Ectodermal cell (in vitro differentiated cells): ENCODE results near the gene PRKCH.

ENCODE experiments used
- H3K27ac ChIP-seq: 2 replicates; pipeline ENCODE4 v1.7.0; 2013; ENCODE audit warnings: mild to moderate bottlenecking, low read depth, low read length; ENCODE audit not compliant: insufficient read depth, poor library complexity, severe bottlenecking
- H3K27me3 ChIP-seq: 2 replicates; pipeline ENCODE4 v1.7.0; 2013; ENCODE audit warnings: mild to moderate bottlenecking, low read length; ENCODE audit not compliant: insufficient read depth, control insufficient read depth, poor library complexity, severe bottlenecking
- H3K36me3 ChIP-seq: one replicate; pipeline ENCODE4 v1.7.0; 2013; ENCODE audit warnings: low read length; ENCODE audit not compliant: control insufficient read depth, insufficient read depth
- H3K4me1 ChIP-seq: one replicate; pipeline ENCODE4 v1.7.0; 2013; ENCODE audit warnings: low read length; ENCODE audit not compliant: control insufficient read depth, insufficient read depth
- H3K4me3 ChIP-seq: 2 replicates; pipeline ENCODE4 v1.7.0; 2013; ENCODE audit warnings: low read depth, low read length, control low read depth; ENCODE audit not compliant: insufficient read depth
- H3K9me3 ChIP-seq: 2 replicates; pipeline ENCODE4 v1.7.0; 2013; ENCODE audit warnings: mild to moderate bottlenecking, low read length, moderate library complexity; ENCODE audit not compliant: control insufficient read depth
- WGBS, 2 experiments: methylation state at CpG; one replicate each; pipeline ENCODE4 v1.1.7; 2013; ENCODE audit warnings: missing lambda C conversion rate in 2 of 2; 5-methylcytosine and 5-hydroxymethylcytosine counted together

Gene PRKCH

GRCh38 chr14:61386173-61386772, 64.9 kb downstream of the PRKCH start:
- no peaks in the 10 kb centered on the region for H3K4me1 ChIP-seq
- H3K9me3 ChIP-seq, result no peaks in the 10 kb centered on the region
- H3K27ac ChIP-seq, result no peak overlapping the region
- WGBS, 2 experiments, result 91 to 94% methylated on average over 9 of the region's 9 CpGs
- H3K27me3 ChIP-seq, result no peaks in the 10 kb centered on the region
- H3K36me3 ChIP-seq, result no peaks in the 10 kb centered on the region
- no peak overlapping the region for H3K4me3 ChIP-seq

- Histone ChIP-seq H3K27ac (no peak overlapping the region), H3K36me3 (no peaks in the 10 kb centered on the region), H3K27me3 (no peaks in the 10 kb centered on the region), H3K9me3 (no peaks in the 10 kb centered on the region), H3K4me1 (no peaks in the 10 kb centered on the region), H3K4me3 (no peak overlapping the region)
- 77 to 79% methylated on average over 4 of the region's 4 CpGs for WGBS, 2 experiments
Measured at GRCh38 chr14:61387076-61387475, 65.7 kb downstream of the PRKCH start.

DNA sequence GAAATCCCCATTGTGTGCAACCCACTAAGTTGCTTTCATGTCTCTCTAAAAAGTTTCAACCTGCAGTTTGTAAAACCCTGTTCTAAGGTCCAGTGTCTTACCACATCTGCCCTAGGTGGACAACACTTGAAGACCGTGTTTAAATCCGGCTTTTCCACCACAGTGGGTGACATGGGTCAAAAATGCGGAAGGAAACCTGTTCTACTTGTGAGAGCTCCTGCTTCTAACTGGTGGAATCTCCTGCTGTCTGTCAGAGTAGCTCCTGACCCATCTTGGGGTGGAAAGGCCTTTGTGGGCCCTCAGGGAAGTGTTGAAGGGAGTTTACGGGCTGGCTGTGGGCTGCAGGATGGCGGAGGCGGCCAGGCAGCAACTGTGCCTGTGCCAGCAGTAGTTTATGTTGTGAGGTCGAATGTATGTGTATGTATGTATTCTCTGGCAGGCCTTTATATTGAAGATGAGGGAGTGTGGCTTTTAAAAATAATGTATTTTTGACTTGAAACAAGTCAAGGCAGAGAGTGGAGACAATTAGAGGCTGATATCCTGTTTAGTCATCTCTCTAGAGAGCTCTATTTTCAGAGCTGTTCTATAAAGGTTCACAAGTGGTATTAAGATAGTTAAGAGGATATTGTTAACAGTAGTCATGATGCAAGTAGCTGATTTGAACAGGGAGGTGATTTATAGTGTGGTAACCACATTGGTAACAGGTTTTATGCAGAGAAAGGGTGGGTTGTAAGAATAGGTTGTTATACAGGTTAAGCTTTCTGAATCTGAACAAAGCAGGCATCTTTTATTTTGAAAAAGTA, 67.0 kb downstream of the PRKCH start:
- WGBS, 2 experiments, result 93 to 94% methylated on average over 7 of the region's 7 CpGs
- H3K27me3 ChIP-seq, result no peaks in the 10 kb centered on the region
- H3K4me3 ChIP-seq, result no peak overlapping the region
- H3K36me3 ChIP-seq, result no peaks in the 10 kb centered on the region
- no peaks in the 10 kb centered on the region for H3K4me1 ChIP-seq
- no peaks in the 10 kb centered on the region for H3K9me3 ChIP-seq
- no peak overlapping the region for H3K27ac ChIP-seq

DNA sequence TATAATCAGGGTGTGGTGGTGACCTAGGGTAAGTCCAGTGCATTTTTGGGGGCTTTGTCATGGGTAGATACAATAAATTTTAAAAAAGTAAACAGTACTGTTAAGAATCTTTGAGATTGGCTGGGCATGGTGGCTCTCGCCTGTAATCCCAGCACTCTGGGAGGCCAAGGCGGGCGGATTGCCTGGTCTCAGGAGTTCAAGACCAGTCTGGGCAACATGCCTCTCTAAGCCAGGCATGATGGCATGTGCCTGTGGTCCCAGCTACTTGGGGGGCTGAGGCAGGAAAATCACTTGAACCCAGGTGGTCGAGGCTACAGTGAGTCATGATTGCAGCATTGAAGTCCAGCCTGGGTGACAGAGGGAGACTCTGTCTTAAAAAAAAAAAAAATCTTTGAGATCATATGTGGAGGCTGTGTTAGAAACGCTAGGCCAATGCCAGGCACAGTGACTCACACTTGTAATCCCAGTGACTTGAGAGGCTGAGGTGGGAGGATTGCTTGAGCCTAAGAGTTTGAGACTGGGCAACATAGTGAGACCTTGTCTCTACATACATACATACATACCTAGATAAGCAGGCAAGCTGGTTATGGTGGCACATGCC, 67.7 kb downstream of the PRKCH start:
- 94 to 96% methylated on average over 5 of the region's 5 CpGs for WGBS, 2 experiments

DNA sequence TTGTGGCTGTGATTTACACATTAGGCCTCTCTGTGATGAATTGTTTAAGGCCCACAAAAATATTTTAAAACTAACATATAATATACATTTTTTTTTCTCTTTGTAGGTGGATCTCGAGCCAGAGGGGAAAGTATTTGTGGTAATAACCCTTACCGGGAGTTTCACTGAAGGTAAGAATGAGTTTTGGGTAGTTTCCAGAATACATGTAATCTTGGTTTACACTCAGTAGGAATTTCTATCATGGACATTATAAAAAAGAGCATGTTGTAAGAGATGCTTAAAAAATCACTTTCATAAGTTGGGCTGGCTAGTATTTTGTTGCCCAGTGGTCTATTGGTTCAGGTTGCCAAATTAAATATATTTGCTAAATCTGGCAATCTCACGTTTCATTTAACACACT, 69.7 kb downstream of the PRKCH start:
- no peaks in the 10 kb centered on the region for H3K36me3 ChIP-seq
- no peak overlapping the region for H3K27ac ChIP-seq
- H3K27me3 ChIP-seq, result no peaks in the 10 kb centered on the region
- H3K4me1 ChIP-seq, result no peaks in the 10 kb centered on the region
- 89 to 90% methylated on average over 3 of the region's 3 CpGs for WGBS, 2 experiments
- H3K4me3 ChIP-seq, result no peak overlapping the region
- no peaks in the 10 kb centered on the region for H3K9me3 ChIP-seq

More for the DNA sequence above, 67.7 kb downstream of the PRKCH start:
- Histone ChIP-seq H3K4me3 (no peak overlapping the region), H3K9me3 (no peaks in the 10 kb centered on the region), H3K27ac (no peak overlapping the region), H3K36me3 (no peaks in the 10 kb centered on the region), H3K27me3 (no peaks in the 10 kb centered on the region), H3K4me1 (no peaks in the 10 kb centered on the region)

GRCh38 chr14:61392297-61392696, 70.9 kb downstream of the PRKCH start:
- Histone ChIP-seq H3K9me3 (no peaks in the 10 kb centered on the region), H3K4me3 (no peak overlapping the region), H3K27me3 (no peaks in the 10 kb centered on the region), H3K27ac (no peak overlapping the region), H3K4me1 (no peaks in the 10 kb centered on the region), H3K36me3 (no peaks in the 10 kb centered on the region)
- WGBS, 2 experiments, result 100% methylated on average over 1 of the region's 1 CpG

DNA sequence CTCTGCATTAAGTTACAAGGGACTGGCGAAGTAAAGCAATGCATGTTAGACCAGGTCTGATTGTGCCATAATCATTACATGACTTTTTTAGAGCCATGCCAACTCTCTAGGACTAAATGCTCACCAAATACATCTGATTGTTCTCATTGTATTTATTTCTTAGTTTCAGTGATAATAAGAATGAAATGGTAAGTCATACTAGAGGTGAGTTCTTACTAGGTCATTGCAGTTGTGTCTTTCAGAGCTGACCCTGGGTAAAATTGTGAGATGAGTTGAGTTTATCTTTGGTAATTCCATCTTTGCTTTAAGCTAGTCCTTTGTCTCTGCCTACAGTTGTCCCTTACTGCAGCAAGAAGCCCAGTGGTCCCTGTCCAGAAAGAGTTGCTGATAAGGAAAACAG, 73.2 kb downstream of the PRKCH start:
- 100% methylated on average over 1 of the region's 1 CpG for WGBS, 2 experiments
- H3K27me3 ChIP-seq, result no peaks in the 10 kb centered on the region
- no peak overlapping the region for H3K27ac ChIP-seq

DNA sequence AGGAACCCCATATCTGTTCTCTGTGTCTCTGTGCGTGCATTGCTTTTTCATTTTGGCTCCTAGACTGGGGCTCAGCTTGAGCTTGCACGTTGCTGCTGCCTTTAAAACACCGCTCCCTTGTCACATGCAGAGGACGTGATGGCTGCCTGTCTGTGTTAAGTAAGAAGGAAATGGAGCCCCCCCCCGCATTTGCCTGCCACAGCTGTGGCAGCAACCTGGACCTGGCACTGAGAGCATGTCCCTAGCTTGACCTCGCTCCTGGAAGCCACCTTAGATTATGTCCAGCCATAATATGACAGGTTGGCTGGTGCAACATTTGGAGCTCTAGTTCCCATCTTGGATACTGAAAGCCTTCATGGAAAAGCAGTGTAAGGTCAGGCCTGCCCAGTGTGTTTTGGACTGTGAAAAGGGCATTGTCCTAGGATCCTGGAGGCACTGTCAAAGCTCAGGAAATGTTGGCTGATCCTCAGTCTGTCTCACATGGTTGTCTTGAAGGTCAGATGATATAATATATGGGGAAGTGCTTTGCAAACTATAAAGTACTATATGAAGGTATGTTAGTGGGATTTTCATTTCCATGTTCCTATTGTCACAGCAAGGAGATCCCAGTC, 73.8 kb downstream of the PRKCH start:
- Histone ChIP-seq H3K4me1 (no peaks in the 10 kb centered on the region), H3K9me3 (no peaks in the 10 kb centered on the region), H3K4me3 (no peak overlapping the region), H3K27ac (no peak overlapping the region), H3K36me3 (no peaks in the 10 kb centered on the region), H3K27me3 (no peaks in the 10 kb centered on the region)
- 79 to 97% methylated on average over 5 to 6 of the region's 6 CpGs for WGBS, 2 experiments

More for the DNA sequence above, 73.2 kb downstream of the PRKCH start:
- Histone ChIP-seq H3K4me3 (no peak overlapping the region), H3K36me3 (no peaks in the 10 kb centered on the region), H3K9me3 (no peaks in the 10 kb centered on the region), H3K4me1 (no peaks in the 10 kb centered on the region)

GRCh38 chr14:61396279-61396678, 74.9 kb downstream of the PRKCH start:
- 92 to 97% methylated on average over 1 of the region's 1 CpG for WGBS, 2 experiments
- no peaks in the 10 kb centered on the region for H3K27me3 ChIP-seq
- no peaks in the 10 kb centered on the region for H3K9me3 ChIP-seq
- no peaks in the 10 kb centered on the region for H3K4me1 ChIP-seq
- H3K36me3 ChIP-seq, result no peaks in the 10 kb centered on the region
- H3K4me3 ChIP-seq, result no peak overlapping the region
- H3K27ac ChIP-seq, result no peak overlapping the region

DNA sequence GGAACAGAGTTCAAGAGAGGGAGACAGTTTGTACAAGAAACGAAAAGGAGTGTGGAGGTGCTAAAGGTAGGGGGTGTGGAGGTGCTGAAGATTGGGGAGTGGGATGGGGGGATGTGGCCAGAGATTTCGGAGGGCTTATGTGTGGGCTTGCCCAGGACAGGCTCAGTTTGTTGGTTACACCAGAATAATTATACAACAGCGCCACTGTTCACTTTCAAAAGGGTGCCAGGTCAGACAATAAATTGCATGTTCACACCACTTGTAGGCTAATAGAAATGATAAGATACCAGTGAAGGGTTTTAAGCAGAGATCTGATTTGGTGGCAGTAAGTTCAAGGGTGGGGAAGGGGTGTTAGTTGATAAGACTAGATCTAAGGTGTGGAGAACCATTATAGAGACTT, 75.3 kb downstream of the PRKCH start:
- H3K9me3 ChIP-seq, result no peaks in the 10 kb centered on the region
- no peak overlapping the region for H3K4me3 ChIP-seq
- H3K36me3 ChIP-seq, result no peaks in the 10 kb centered on the region
- no peaks in the 10 kb centered on the region for H3K4me1 ChIP-seq
- H3K27me3 ChIP-seq, result no peaks in the 10 kb centered on the region
- no peak overlapping the region for H3K27ac ChIP-seq
- 91 to 95% methylated on average over 3 of the region's 3 CpGs for WGBS, 2 experiments
